Uterus (tissue), 2 donors: Measurements from ENCODE around the gene MED13L.

Source experiments
- POLR2A ChIP-seq, 2 donors: fragments of 450-650 bp; IDR thresholded peaks; one replicate each; pipeline ENCODE4 v1.6.1; 2016; ENCODE audit warnings: antibody characterized with exemption in 2 of 2, mild to moderate bottlenecking in 1 of 2, moderate library complexity in 1 of 2
- TF ChIP-seq, protein P1 (sequence below), 4 experiments: fragments of 200-600 bp in 2 of 4; fragments of 450-650 bp in 2 of 4; sonication (generic) in 2 of 4; IDR thresholded peaks; one replicate each; pipeline ENCODE4 v1.5.1; 2016 to 2019; ENCODE audit warnings: antibody characterized with exemption in 4 of 4, mild to moderate bottlenecking in 2 of 4, moderate library complexity in 1 of 4

- TF ChIP-seq, protein P1, sequence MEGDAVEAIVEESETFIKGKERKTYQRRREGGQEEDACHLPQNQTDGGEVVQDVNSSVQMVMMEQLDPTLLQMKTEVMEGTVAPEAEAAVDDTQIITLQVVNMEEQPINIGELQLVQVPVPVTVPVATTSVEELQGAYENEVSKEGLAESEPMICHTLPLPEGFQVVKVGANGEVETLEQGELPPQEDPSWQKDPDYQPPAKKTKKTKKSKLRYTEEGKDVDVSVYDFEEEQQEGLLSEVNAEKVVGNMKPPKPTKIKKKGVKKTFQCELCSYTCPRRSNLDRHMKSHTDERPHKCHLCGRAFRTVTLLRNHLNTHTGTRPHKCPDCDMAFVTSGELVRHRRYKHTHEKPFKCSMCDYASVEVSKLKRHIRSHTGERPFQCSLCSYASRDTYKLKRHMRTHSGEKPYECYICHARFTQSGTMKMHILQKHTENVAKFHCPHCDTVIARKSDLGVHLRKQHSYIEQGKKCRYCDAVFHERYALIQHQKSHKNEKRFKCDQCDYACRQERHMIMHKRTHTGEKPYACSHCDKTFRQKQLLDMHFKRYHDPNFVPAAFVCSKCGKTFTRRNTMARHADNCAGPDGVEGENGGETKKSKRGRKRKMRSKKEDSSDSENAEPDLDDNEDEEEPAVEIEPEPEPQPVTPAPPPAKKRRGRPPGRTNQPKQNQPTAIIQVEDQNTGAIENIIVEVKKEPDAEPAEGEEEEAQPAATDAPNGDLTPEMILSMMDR (IDR thresholded peaks at IDR 0.05) = no peak
- TF ChIP-seq POLR2A (IDR thresholded peaks at IDR 0.05) = no peak
These were observed 37.0 kb upstream of the MED13L start for GRCh38 chr12:116314477-116314876.
